ENCODE results near the gene PLXNC1.

PLXNC1 gene

GRCh38 chr12:94111302-94111701 lies 37.1 kb upstream of the PLXNC1 start:
- Histone ChIP-seq H3K36me3 (no peaks in the 10 kb centered on the region), H3K9me3 (ENCODE audit: severe bottlenecking) (no peaks in the 10 kb centered on the region), H3K4me3 (ENCODE audit: low read depth, low read length) (no peak overlapping the region), H3K27me3 (ENCODE audit: insufficient read depth, low read depth, severe bottlenecking) (no peaks in the 10 kb centered on the region), H3K27ac (no peak overlapping the region)
- DNase-seq = no peak
- no peak for TF ChIP-seq CTCF (IDR thresholded peaks at IDR 0.05; ENCODE audit: low read depth, low read length)

GRCh38 chr12:94112121-94112520 lies 36.3 kb upstream of the PLXNC1 start:
- no peak for DNase-seq
- no peak for TF ChIP-seq CTCF (IDR thresholded peaks at IDR 0.05; ENCODE audit: low read depth, low read length)

GRCh38 chr12:94114166-94114565 lies 34.2 kb upstream of the PLXNC1 start:
- no peak overlapping the region for H3K4me3 ChIP-seq (ENCODE audit: low read depth, low read length)
- no peaks in the 10 kb centered on the region for H3K36me3 ChIP-seq
- TF ChIP-seq CTCF (IDR thresholded peaks at IDR 0.05; ENCODE audit: low read depth, low read length) = no peak
- no peaks in the 10 kb centered on the region for H3K9me3 ChIP-seq (ENCODE audit: severe bottlenecking)
- H3K27me3 ChIP-seq (ENCODE audit: insufficient read depth, low read depth, severe bottlenecking) = no peaks in the 10 kb centered on the region
- DNase-seq = no peak
- no peak overlapping the region for H3K27ac ChIP-seq

More at GRCh38 chr12:94112121-94112520, 36.3 kb upstream of the PLXNC1 start:
- H3K27me3 ChIP-seq (ENCODE audit: insufficient read depth, low read depth, severe bottlenecking) = no peaks in the 10 kb centered on the region
- no peak overlapping the region for H3K4me3 ChIP-seq (ENCODE audit: low read depth, low read length)
- no peaks in the 10 kb centered on the region for H3K36me3 ChIP-seq
- no peaks in the 10 kb centered on the region for H3K9me3 ChIP-seq (ENCODE audit: severe bottlenecking)
- H3K27ac ChIP-seq = no peak overlapping the region

GRCh38 chr12:94116191-94116590 lies 32.2 kb upstream of the PLXNC1 start:
- no peak for DNase-seq
- TF ChIP-seq CTCF (IDR thresholded peaks at IDR 0.05; ENCODE audit: low read depth, low read length) = no peak
- Histone ChIP-seq H3K4me3 (ENCODE audit: low read depth, low read length) (no peak overlapping the region), H3K9me3 (ENCODE audit: severe bottlenecking) (no peaks in the 10 kb centered on the region), H3K27ac (no peak overlapping the region), H3K36me3 (no peaks in the 10 kb centered on the region), H3K27me3 (ENCODE audit: insufficient read depth, low read depth, severe bottlenecking) (no peaks in the 10 kb centered on the region)

- DNase-seq = no peak
- Histone ChIP-seq H3K9me3 (ENCODE audit: severe bottlenecking) (no peaks in the 10 kb centered on the region), H3K4me3 (ENCODE audit: low read depth, low read length) (no peak overlapping the region), H3K36me3 (no peaks in the 10 kb centered on the region), H3K27me3 (ENCODE audit: insufficient read depth, low read depth, severe bottlenecking) (no peaks in the 10 kb centered on the region), H3K27ac (no peak overlapping the region)
- no peak for TF ChIP-seq CTCF (IDR thresholded peaks at IDR 0.05; ENCODE audit: low read depth, low read length)
These were observed 26.5 kb upstream of the PLXNC1 start for GRCh38 chr12:94121886-94122285.

- DNase-seq = no peak
- no peak for TF ChIP-seq CTCF (IDR thresholded peaks at IDR 0.05; ENCODE audit: low read depth, low read length)
- Histone ChIP-seq H3K27ac (no peak overlapping the region), H3K4me3 (ENCODE audit: low read depth, low read length) (no peak overlapping the region), H3K27me3 (ENCODE audit: insufficient read depth, low read depth, severe bottlenecking) (no peaks in the 10 kb centered on the region), H3K36me3 (no peaks in the 10 kb centered on the region), H3K9me3 (ENCODE audit: severe bottlenecking) (no peaks in the 10 kb centered on the region)
These were observed 25.8 kb upstream of the PLXNC1 start for GRCh38 chr12:94122591-94122990.

Data from WERI-Rb-1 (cell line).